WTC11 (cell line): ENCODE data around the gene PUM1. TPM values are rescaled to one million over a fixed set of nuclear protein-coding genes. Genes with fewer than 3 reads are reported as not detected.

Experiments
- ATAC-seq: fragments of 200-7000 bp; cut with Tn5 transposase; 2 replicates; pipeline ENCODE4 v1.10.0; 2021; ENCODE audit warnings: mild to moderate bottlenecking, moderate library complexity
- CTCF ChIA-PET: fragments of 300-600 bp; sonication (Branson Sonifier 250); formaldehyde crosslinking; loops from one replicate; lab custom pipeline; 2021; ENCODE audit warnings: antibody characterized with exemption; lab: Charles Lee
- POLR2A ChIA-PET: fragments of 350-600 bp; sonication (Branson Sonifier 250); formaldehyde crosslinking; loops from one replicate; lab custom pipeline; 2021; ENCODE audit warnings: antibody characterized with exemption; lab: Charles Lee
- DNase-seq: peaks from one replicate; pipeline ENCODE4 v3.0.0; 2021; ENCODE audit warnings: low spot score
- H3K27ac Mint-ChIP-seq: 2 replicates; pipeline ENCODE4 v1.8.0; 2021; ENCODE audit warnings: mixed read lengths
- H3K27me3 Mint-ChIP-seq: 2 replicates; pipeline ENCODE4 v1.8.0; 2021; ENCODE audit warnings: low read depth, mild to moderate bottlenecking, moderate library complexity, mixed read lengths
- H3K36me3 Mint-ChIP-seq: 2 replicates; pipeline ENCODE4 v1.8.0; 2021; ENCODE audit warnings: mixed read lengths
- H3K4me1 Mint-ChIP-seq: 2 replicates; pipeline ENCODE4 v1.8.0; 2022; ENCODE audit warnings: mixed read lengths
- H3K4me3 Mint-ChIP-seq: 2 replicates; pipeline ENCODE4 v1.8.0; 2021; ENCODE audit warnings: mild to moderate bottlenecking, moderate library complexity, mixed read lengths
- H3K9me3 Mint-ChIP-seq: 2 replicates; pipeline ENCODE4 v1.8.0; 2021; ENCODE audit warnings: mixed read lengths
- CREB1 ChIP-seq: sonication (generic); formaldehyde crosslinking; IDR thresholded peaks from 2 replicates; pipeline ENCODE4 v1.8.0; 2023; ENCODE audit warnings: mild to moderate bottlenecking, missing genetic modification reagents
- ELF4 ChIP-seq: sonication (generic); formaldehyde crosslinking; IDR thresholded peaks from 2 replicates; pipeline ENCODE4 v1.8.1; 2022; ENCODE audit warnings: low read depth, mild to moderate bottlenecking, moderate library complexity, missing genetic modification reagents
- FOXJ3 ChIP-seq: sonication (generic); formaldehyde crosslinking; IDR thresholded peaks from 2 replicates; pipeline ENCODE4 v1.9.0; 2021; ENCODE audit warnings: missing genetic modification reagents, mild to moderate bottlenecking, borderline replicate concordance
- FOXK1 ChIP-seq: sonication (generic); formaldehyde crosslinking; IDR thresholded peaks from 2 replicates; pipeline ENCODE4 v1.8.0; 2022; ENCODE audit warnings: mild to moderate bottlenecking, moderate library complexity, missing genetic modification reagents
- GABPB1 ChIP-seq: sonication (generic); formaldehyde crosslinking; IDR thresholded peaks from 2 replicates; pipeline ENCODE4 v1.8.1; 2023; ENCODE audit warnings: mild to moderate bottlenecking, missing genetic modification reagents
- GRHL2 ChIP-seq: fragments of 250-450 bp; sonication (Bioruptor Pico); IDR thresholded peaks from 2 replicates; pipeline ENCODE4 v1.8.0; 2022; ENCODE audit warnings: mild to moderate bottlenecking, moderate library complexity; ENCODE audit not compliant: insufficient replicate concordance, severe bottlenecking
- GTF2I ChIP-seq: fragments of 250-450 bp; sonication (Bioruptor Pico); conservative IDR thresholded peaks from 2 replicates; pipeline ENCODE4 v1.4.0; 2021; ENCODE audit warnings: mild to moderate bottlenecking
- HMGA2 ChIP-seq: fragments of 250-450 bp; sonication (Bioruptor Pico); IDR thresholded peaks from 2 replicates; pipeline ENCODE4 v1.4.0; 2021; ENCODE audit warnings: mild to moderate bottlenecking, moderate library complexity
- JAZF1 ChIP-seq: fragments of 250-450 bp; sonication (Bioruptor Pico); IDR thresholded peaks from 2 replicates; pipeline ENCODE4 v1.9.0; 2021; ENCODE audit warnings: moderate library complexity, mild to moderate bottlenecking, inconsistent platforms
- NR3C1 ChIP-seq: sonication (generic); formaldehyde crosslinking; conservative IDR thresholded peaks from 2 replicates; pipeline ENCODE4 v1.8.1; 2023; ENCODE audit warnings: low read depth, mild to moderate bottlenecking, missing genetic modification reagents
- SP1 ChIP-seq: sonication (generic); formaldehyde crosslinking; conservative IDR thresholded peaks from 2 replicates; pipeline ENCODE4 v1.8.1; 2022; ENCODE audit warnings: missing genetic modification reagents
- TCF7 ChIP-seq: sonication (generic); formaldehyde crosslinking; IDR thresholded peaks from 2 replicates; pipeline ENCODE4 v1.8.0; 2022; ENCODE audit warnings: mild to moderate bottlenecking, low read depth, missing genetic modification reagents, moderate library complexity
- ZNF138 ChIP-seq: sonication (generic); formaldehyde crosslinking; conservative IDR thresholded peaks from 2 replicates; pipeline ENCODE4 v1.8.1; 2022; ENCODE audit warnings: mild to moderate bottlenecking, moderate library complexity, missing genetic modification reagents
- ZNF232 ChIP-seq: sonication (generic); formaldehyde crosslinking; IDR thresholded peaks from 2 replicates; pipeline ENCODE4 v1.8.0; 2022; ENCODE audit warnings: mild to moderate bottlenecking, missing genetic modification reagents
- total RNA-seq: library from RNA; stranded (reverse); gene quantifications from 3 replicates; pipeline ENCODE4 v1.2.3, GENCODE V29; 2021
- TF ChIP-seq, protein P1 (sequence below): sonication (generic); formaldehyde crosslinking; IDR thresholded peaks from 2 replicates; pipeline ENCODE4 v1.8.0; 2023; ENCODE audit warnings: mild to moderate bottlenecking, missing genetic modification reagents
- TF ChIP-seq, protein P2 (sequence below): fragments of 250-450 bp; sonication (Bioruptor Pico); IDR thresholded peaks from 2 replicates; pipeline ENCODE4 v1.9.0; 2021; ENCODE audit warnings: moderate library complexity, mild to moderate bottlenecking, inconsistent platforms, borderline replicate concordance
- TF ChIP-seq, protein P3 (sequence below): sonication (generic); formaldehyde crosslinking; IDR thresholded peaks from 2 replicates; pipeline ENCODE4 v1.8.0; 2022; ENCODE audit warnings: mild to moderate bottlenecking, missing genetic modification reagents
- TF ChIP-seq, protein P4 (sequence below): sonication (generic); formaldehyde crosslinking; IDR thresholded peaks from 2 replicates; pipeline ENCODE4 v1.8.1; 2023; ENCODE audit warnings: mild to moderate bottlenecking, missing genetic modification reagents, borderline replicate concordance
- TF ChIP-seq, protein P5 (sequence below): sonication (generic); formaldehyde crosslinking; IDR thresholded peaks from 2 replicates; pipeline ENCODE4 v1.8.1; 2022; ENCODE audit warnings: mild to moderate bottlenecking, moderate library complexity, missing genetic modification reagents
- TF ChIP-seq, protein P6 (sequence below): sonication (generic); formaldehyde crosslinking; IDR thresholded peaks from 2 replicates; pipeline ENCODE4 v1.8.1; 2023; ENCODE audit warnings: mild to moderate bottlenecking, missing genetic modification reagents
- TF ChIP-seq, protein P7 (sequence below): sonication (generic); formaldehyde crosslinking; IDR thresholded peaks from 2 replicates; pipeline ENCODE4 v1.8.1; 2022; ENCODE audit warnings: missing genetic modification reagents, borderline replicate concordance

Gene PUM1
- total RNA-seq, 1 experiment from 2014 or later = 147 TPM

DNA sequence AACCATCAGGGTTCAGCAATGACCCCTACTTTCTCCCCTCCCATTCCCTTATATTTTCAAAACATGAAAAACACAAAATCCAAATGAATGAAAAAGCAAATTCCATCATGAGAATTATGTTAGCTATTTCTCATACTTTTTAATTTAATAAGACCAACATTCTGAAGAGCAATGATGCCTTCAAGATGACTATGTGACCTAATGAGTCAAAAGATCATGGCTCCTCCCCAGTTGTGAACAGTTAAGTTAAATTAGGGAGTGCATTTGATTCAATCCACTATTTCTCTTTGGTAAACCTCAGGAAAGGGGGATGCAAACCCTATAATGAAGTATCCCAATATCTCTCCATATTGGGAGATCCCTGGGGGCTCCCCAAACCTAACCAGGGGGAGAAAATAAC, 36.5 kb downstream of the PUM1 start (continued):
- TF ChIP-seq, protein P1, sequence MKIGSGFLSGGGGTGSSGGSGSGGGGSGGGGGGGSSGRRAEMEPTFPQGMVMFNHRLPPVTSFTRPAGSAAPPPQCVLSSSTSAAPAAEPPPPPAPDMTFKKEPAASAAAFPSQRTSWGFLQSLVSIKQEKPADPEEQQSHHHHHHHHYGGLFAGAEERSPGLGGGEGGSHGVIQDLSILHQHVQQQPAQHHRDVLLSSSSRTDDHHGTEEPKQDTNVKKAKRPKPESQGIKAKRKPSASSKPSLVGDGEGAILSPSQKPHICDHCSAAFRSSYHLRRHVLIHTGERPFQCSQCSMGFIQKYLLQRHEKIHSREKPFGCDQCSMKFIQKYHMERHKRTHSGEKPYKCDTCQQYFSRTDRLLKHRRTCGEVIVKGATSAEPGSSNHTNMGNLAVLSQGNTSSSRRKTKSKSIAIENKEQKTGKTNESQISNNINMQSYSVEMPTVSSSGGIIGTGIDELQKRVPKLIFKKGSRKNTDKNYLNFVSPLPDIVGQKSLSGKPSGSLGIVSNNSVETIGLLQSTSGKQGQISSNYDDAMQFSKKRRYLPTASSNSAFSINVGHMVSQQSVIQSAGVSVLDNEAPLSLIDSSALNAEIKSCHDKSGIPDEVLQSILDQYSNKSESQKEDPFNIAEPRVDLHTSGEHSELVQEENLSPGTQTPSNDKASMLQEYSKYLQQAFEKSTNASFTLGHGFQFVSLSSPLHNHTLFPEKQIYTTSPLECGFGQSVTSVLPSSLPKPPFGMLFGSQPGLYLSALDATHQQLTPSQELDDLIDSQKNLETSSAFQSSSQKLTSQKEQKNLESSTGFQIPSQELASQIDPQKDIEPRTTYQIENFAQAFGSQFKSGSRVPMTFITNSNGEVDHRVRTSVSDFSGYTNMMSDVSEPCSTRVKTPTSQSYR (CRISPR knock-in tag) = no peak
- no peak for TF ChIP-seq HMGA2 (CRISPR knock-in tag)
- TF ChIP-seq ZNF232 = no peak
- no peak for TF ChIP-seq ZNF138 (CRISPR knock-in tag)
- TF ChIP-seq, protein P2, sequence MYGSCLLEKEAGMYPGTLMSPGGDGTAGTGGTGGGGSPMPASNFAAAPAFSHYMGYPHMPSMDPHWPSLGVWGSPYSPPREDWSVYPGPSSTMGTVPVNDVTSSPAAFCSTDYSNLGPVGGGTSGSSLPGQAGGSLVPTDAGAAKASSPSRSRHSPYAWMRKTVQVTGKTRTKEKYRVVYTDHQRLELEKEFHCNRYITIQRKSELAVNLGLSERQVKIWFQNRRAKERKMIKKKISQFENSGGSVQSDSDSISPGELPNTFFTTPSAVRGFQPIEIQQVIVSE (CRISPR knock-in tag) = no peak
- no peak for TF ChIP-seq GRHL2 (CRISPR knock-in tag)
- no peak for TF ChIP-seq GABPB1 (CRISPR knock-in tag)
- no peak for TF ChIP-seq GTF2I (CRISPR knock-in tag)
- TF ChIP-seq, protein P3, sequence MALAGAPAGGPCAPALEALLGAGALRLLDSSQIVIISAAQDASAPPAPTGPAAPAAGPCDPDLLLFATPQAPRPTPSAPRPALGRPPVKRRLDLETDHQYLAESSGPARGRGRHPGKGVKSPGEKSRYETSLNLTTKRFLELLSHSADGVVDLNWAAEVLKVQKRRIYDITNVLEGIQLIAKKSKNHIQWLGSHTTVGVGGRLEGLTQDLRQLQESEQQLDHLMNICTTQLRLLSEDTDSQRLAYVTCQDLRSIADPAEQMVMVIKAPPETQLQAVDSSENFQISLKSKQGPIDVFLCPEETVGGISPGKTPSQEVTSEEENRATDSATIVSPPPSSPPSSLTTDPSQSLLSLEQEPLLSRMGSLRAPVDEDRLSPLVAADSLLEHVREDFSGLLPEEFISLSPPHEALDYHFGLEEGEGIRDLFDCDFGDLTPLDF (CRISPR knock-in tag) = no peak
- TF ChIP-seq FOXK1 (CRISPR knock-in tag) = no peak
- TF ChIP-seq, protein P4, sequence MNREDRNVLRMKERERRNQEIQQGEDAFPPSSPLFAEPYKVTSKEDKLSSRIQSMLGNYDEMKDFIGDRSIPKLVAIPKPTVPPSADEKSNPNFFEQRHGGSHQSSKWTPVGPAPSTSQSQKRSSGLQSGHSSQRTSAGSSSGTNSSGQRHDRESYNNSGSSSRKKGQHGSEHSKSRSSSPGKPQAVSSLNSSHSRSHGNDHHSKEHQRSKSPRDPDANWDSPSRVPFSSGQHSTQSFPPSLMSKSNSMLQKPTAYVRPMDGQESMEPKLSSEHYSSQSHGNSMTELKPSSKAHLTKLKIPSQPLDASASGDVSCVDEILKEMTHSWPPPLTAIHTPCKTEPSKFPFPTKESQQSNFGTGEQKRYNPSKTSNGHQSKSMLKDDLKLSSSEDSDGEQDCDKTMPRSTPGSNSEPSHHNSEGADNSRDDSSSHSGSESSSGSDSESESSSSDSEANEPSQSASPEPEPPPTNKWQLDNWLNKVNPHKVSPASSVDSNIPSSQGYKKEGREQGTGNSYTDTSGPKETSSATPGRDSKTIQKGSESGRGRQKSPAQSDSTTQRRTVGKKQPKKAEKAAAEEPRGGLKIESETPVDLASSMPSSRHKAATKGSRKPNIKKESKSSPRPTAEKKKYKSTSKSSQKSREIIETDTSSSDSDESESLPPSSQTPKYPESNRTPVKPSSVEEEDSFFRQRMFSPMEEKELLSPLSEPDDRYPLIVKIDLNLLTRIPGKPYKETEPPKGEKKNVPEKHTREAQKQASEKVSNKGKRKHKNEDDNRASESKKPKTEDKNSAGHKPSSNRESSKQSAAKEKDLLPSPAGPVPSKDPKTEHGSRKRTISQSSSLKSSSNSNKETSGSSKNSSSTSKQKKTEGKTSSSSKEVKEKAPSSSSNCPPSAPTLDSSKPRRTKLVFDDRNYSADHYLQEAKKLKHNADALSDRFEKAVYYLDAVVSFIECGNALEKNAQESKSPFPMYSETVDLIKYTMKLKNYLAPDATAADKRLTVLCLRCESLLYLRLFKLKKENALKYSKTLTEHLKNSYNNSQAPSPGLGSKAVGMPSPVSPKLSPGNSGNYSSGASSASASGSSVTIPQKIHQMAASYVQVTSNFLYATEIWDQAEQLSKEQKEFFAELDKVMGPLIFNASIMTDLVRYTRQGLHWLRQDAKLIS = no peak
- no peak for TF ChIP-seq NR3C1
- TF ChIP-seq, all 79 proteins: peak for 0

DNA sequence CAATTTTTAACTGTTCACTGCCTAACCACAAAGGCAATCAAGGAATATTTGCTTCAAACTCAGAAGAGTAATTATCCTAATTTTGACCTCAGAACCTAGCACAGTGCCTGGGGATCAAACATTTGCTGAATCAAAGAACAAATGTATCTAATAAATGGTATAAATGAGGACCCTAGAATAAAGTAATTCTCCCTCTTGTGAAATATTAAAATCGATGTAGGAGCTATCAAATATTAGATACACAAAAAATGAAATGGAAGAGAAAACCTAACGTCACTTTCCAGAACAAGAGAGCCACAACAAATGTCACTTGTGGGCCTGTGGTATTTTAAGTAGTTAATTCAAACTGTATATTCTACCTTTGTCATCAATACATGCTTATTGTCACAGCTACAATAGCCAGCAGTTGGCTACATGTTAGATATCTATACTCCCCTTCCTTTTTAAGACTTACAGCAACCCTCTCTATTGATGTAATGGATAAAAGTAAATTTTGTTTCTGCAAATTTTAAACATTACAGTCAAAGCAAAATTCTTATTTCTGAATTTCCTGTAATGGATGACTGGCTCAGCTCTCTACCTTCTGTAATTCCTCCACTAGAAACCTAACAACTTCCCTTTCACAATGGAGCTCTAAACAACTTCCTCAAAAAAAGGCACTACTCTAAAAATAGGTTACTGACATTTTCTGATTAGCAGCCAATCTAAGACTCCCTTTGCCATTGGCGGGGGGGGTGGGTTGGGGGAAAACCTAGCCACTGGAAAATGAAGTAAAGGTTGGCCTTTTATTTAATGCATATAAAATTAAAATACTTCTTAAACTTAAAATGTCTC, 37.6 kb downstream of the PUM1 start:
- no peak for ATAC-seq
- H3K27me3 Mint-ChIP-seq = no peaks in the 10 kb centered on the region
- ChIA-PET POLR2A (interaction anchor here (1.0 kb wide), 1 partner anchor 37 kb away, joined by 3 read pairs; no protein-coding TSS in a partner anchor), CTCF (interaction anchor here (0.6 kb wide), 1 partner anchor 158 kb away, joined by 3 read pairs; no protein-coding TSS in a partner anchor)
- H3K36me3 Mint-ChIP-seq = peaks cover 11% of the 10 kb centered on the region
- H3K27ac Mint-ChIP-seq = peak overlapping the region; percentile 21
- no peaks in the 10 kb centered on the region for H3K9me3 Mint-ChIP-seq
- no peak for DNase-seq
- H3K4me1 Mint-ChIP-seq = peaks cover 83% of the 10 kb centered on the region
- H3K4me3 Mint-ChIP-seq = no peak overlapping the region
- TF ChIP-seq, protein P5, sequence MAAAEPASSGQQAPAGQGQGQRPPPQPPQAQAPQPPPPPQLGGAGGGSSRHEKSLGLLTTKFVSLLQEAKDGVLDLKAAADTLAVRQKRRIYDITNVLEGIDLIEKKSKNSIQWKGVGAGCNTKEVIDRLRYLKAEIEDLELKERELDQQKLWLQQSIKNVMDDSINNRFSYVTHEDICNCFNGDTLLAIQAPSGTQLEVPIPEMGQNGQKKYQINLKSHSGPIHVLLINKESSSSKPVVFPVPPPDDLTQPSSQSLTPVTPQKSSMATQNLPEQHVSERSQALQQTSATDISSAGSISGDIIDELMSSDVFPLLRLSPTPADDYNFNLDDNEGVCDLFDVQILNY = no peak
- TF ChIP-seq FOXJ3 (CRISPR knock-in tag) (no peak), SP1 (CRISPR knock-in tag) (no peak), TCF7 (CRISPR knock-in tag) (no peak), CREB1 (CRISPR knock-in tag) (no peak), GABPB1 (CRISPR knock-in tag) (no peak), ELF4 (CRISPR knock-in tag) (no peak), JAZF1 (CRISPR knock-in tag) (no peak)
- TF ChIP-seq, protein P6, sequence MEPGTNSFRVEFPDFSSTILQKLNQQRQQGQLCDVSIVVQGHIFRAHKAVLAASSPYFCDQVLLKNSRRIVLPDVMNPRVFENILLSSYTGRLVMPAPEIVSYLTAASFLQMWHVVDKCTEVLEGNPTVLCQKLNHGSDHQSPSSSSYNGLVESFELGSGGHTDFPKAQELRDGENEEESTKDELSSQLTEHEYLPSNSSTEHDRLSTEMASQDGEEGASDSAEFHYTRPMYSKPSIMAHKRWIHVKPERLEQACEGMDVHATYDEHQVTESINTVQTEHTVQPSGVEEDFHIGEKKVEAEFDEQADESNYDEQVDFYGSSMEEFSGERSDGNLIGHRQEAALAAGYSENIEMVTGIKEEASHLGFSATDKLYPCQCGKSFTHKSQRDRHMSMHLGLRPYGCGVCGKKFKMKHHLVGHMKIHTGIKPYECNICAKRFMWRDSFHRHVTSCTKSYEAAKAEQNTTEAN = no peak
- TF ChIP-seq, protein P7, sequence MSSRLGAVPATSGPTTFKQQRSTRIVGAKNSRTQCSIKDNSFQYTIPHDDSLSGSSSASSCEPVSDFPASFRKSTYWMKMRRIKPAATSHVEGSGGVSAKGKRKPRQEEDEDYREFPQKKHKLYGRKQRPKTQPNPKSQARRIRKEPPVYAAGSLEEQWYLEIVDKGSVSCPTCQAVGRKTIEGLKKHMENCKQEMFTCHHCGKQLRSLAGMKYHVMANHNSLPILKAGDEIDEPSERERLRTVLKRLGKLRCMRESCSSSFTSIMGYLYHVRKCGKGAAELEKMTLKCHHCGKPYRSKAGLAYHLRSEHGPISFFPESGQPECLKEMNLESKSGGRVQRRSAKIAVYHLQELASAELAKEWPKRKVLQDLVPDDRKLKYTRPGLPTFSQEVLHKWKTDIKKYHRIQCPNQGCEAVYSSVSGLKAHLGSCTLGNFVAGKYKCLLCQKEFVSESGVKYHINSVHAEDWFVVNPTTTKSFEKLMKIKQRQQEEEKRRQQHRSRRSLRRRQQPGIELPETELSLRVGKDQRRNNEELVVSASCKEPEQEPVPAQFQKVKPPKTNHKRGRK (CRISPR knock-in tag) = no peak
